Measurements from ENCODE around the gene KCNAB1.

- TF ChIP-seq CTCF (IDR thresholded peaks at IDR 0.05), result no peak
- no peak for TF ChIP-seq POLR2A (IDR thresholded peaks at IDR 0.05)
Observed at GRCh38 chr3:156351783-156352182, 231.4 kb downstream of the KCNAB1 start.

Data from lower leg skin (tissue), 3 donors.